GM12891 (cell line): ENCODE measurements around the gene LAMC2.
"Not testable (repeated sequence)": the region's sequence is repeated elsewhere in the genome, so short reads cannot be mapped to it uniquely, and the experiment has no call there.

Experiments
- POLR2A ChIP-seq: IDR thresholded peaks from 2 replicates; pipeline ENCODE4 v1.6.1; 2011; ENCODE audit warnings: low read depth, low read length, control low read depth
- POLR2AphosphoS5 ChIP-seq: IDR thresholded peaks from 2 replicates; pipeline ENCODE4 v1.6.1; 2011; ENCODE audit warnings: low read depth, low read length, control low read depth
- POU2F2 ChIP-seq: IDR thresholded peaks from 2 replicates; pipeline ENCODE4 v1.6.1; 2011; ENCODE audit warnings: low read depth, mild to moderate bottlenecking, control low read depth, low read length, moderate library complexity
- TAF1 ChIP-seq: IDR thresholded peaks from 2 replicates; pipeline ENCODE4 v1.6.1; 2011; ENCODE audit warnings: low read depth, low read length, control low read depth

- TF ChIP-seq POLR2A, POU2F2, POLR2AphosphoS5, TAF1: not testable (repeated sequence)
Measured at GRCh38 chr1:183150032-183150431, 36.0 kb upstream of the LAMC2 start.
